HCT116 (cell line): ENCODE data around the gene NOS3. TPM values are rescaled to one million over a fixed set of nuclear protein-coding genes. Genes with fewer than 3 reads are reported as not detected.

Experiments
- ATAC-seq: fragments of 200-7000 bp; cut with Tn5 transposase; 2 replicates; pipeline ENCODE4 v1.9.1; 2020; ENCODE audit warnings: mild to moderate bottlenecking, moderate library complexity
- BruUV-seq: library from RNA; stranded (reverse); fragments of 400-500 nt; replicated peaks from 2 replicates; lab custom pipeline; 2021; lab: Mats Ljungman, UMichigan
- CTCF ChIA-PET: fragments of 300-600 bp; sonication (Branson Sonifier 250); formaldehyde crosslinking; loops from one replicate; lab custom pipeline; 2021; ENCODE audit warnings: antibody characterized with exemption; lab: Charles Lee
- POLR2A ChIA-PET: fragments of 300-600, 350-600 bp; sonication (Branson Sonifier 250); formaldehyde crosslinking; loops from one replicate; lab custom pipeline; 2021; ENCODE audit warnings: antibody characterized with exemption; lab: Charles Lee
- RAD21 ChIA-PET, 2 experiments: fragments of 300-600 bp; sonication (Branson Sonifier 250); formaldehyde crosslinking; loops; one replicate each; lab custom pipeline; 2023; ENCODE audit warnings: low total read pairs in 2 of 2; ENCODE audit not compliant: uncharacterized antibody in 2 of 2, unreplicated experiment in 2 of 2, low non-redundant PET in 1 of 2; lab: Charles Lee
- DNase-seq: peaks from one replicate; pipeline ENCODE4 v3.0.0-alpha.2; 2010; ENCODE audit warnings: low read depth, low spot score
- H2AFZ ChIP-seq: fragments of 200-600 bp; shearing (Covaris generic), sonication (generic); 2 replicates; pipeline ENCODE4 v1.6.1; 2017; ENCODE audit warnings: low read depth, mixed run types, mixed read lengths, antibody characterized with exemption, low read length; ENCODE audit not compliant: poor library complexity, severe bottlenecking
- H3K27ac ChIP-seq: 2 replicates; pipeline ENCODE4 v1.5.1; 2012; ENCODE audit warnings: low read depth, low read length
- H3K27me3 ChIP-seq: fragments of 200-600 bp; sonication (generic); 2 replicates; pipeline ENCODE4 v1.6.1; 2016; ENCODE audit warnings: mixed run types, low read length, mixed read lengths; ENCODE audit not compliant: insufficient read depth
- H3K36me3 ChIP-seq, 2 experiments: fragments of 200-500 bp in 1 of 2; fragments of 200-600 bp in 1 of 2; sonication (Bioruptor generic) in 1 of 2; sonication (generic) in 1 of 2; 2 replicates each; pipeline versions ENCODE4 v1.5.1 to v1.6.1; 2014 to 2016; ENCODE audit warnings: low read length in 2 of 2, inconsistent platforms in 1 of 2, mixed read lengths in 1 of 2, mixed run types in 1 of 2; ENCODE audit not compliant: insufficient read depth in 2 of 2, control insufficient read depth in 1 of 2
- H3K4me1 ChIP-seq, 2 experiments: fragments of 200-600 bp in 1 of 2; sonication (generic) in 1 of 2; 2 replicates each; pipeline versions ENCODE4 v1.5.1 to v1.6.1; 2012 to 2017; ENCODE audit warnings: low read length in 2 of 2, inconsistent platforms in 1 of 2, mild to moderate bottlenecking in 1 of 2, mixed read lengths in 1 of 2, mixed run types in 1 of 2, moderate library complexity in 1 of 2; ENCODE audit not compliant: insufficient read depth in 2 of 2, control insufficient read depth in 1 of 2
- H3K4me2 ChIP-seq: fragments of 200-600 bp; sonication (generic); 2 replicates; pipeline ENCODE4 v1.6.1; 2017; ENCODE audit warnings: mixed run types, low read length, mixed read lengths
- H3K4me3 ChIP-seq, 2 experiments: fragments of 200-600 bp in 1 of 2; sonication (generic) in 1 of 2; replicated peaks in 1 of 2; 2 replicates each; pipeline ENCODE4 v1.5.1; 2011 to 2016; ENCODE audit warnings: low read length in 2 of 2, control low read depth in 1 of 2, low read depth in 1 of 2, mild to moderate bottlenecking in 1 of 2, mixed read lengths in 1 of 2, mixed run types in 1 of 2
- H3K79me2 ChIP-seq: fragments of 200-600 bp; sonication (generic); 2 replicates; pipeline ENCODE4 v1.6.1; 2017; ENCODE audit warnings: mild to moderate bottlenecking, mixed run types, low read length, moderate library complexity, mixed read lengths; ENCODE audit not compliant: insufficient read depth
- H3K9ac ChIP-seq: fragments of 200-600 bp; sonication (generic); 2 replicates; pipeline ENCODE4 v1.6.1; 2016; ENCODE audit warnings: low read length, mixed read lengths
- H3K9me2 ChIP-seq: fragments of 200-600 bp; sonication (generic), shearing (Covaris generic); 2 replicates; pipeline ENCODE4 v1.6.1; 2017; ENCODE audit warnings: mixed run types, mild to moderate bottlenecking, moderate library complexity; ENCODE audit not compliant: insufficient read depth
- H3K9me3 ChIP-seq, 2 experiments: fragments of 200-500 bp in 1 of 2; fragments of 200-600 bp in 1 of 2; sonication (Bioruptor generic) in 1 of 2; sonication (generic) in 1 of 2; 2 replicates each; pipeline ENCODE4 v1.6.1; 2014 to 2017; ENCODE audit warnings: low read length in 2 of 2, mixed read lengths in 2 of 2, inconsistent platforms in 1 of 2, low read depth in 1 of 2, mild to moderate bottlenecking in 1 of 2, mixed run types in 1 of 2, moderate library complexity in 1 of 2; ENCODE audit not compliant: control insufficient read depth in 1 of 2, insufficient read depth in 1 of 2
- H4K20me1 ChIP-seq: fragments of 200-600 bp; sonication (generic), shearing (Covaris generic); 2 replicates; pipeline ENCODE4 v1.6.1; 2017; ENCODE audit warnings: mixed run types, mild to moderate bottlenecking, moderate library complexity; ENCODE audit not compliant: insufficient read depth
- ATF3 ChIP-seq: IDR thresholded peaks from 2 replicates; pipeline ENCODE4 v1.6.1; 2012
- CEBPB ChIP-seq: IDR thresholded peaks from 2 replicates; pipeline ENCODE4 v1.6.1; 2012; ENCODE audit warnings: low read depth
- JUND ChIP-seq: IDR thresholded peaks from 2 replicates; pipeline ENCODE4 v1.6.1; 2012
- RAD21 ChIP-seq: IDR thresholded peaks from 2 replicates; pipeline ENCODE4 v1.6.1; 2012; ENCODE audit warnings: low read depth, mild to moderate bottlenecking
- YY1 ChIP-seq: IDR thresholded peaks from 2 replicates; pipeline ENCODE4 v1.6.1; 2011; ENCODE audit warnings: low read length, low read depth, moderate library complexity, mild to moderate bottlenecking; ENCODE audit not compliant: insufficient replicate concordance; ENCODE audit errors: extremely low read depth
- ZBTB33 ChIP-seq: IDR thresholded peaks from 2 replicates; pipeline ENCODE4 v1.6.1; 2011; ENCODE audit warnings: mild to moderate bottlenecking, low read length, moderate library complexity; ENCODE audit not compliant: insufficient replicate concordance; ENCODE audit errors: extremely low read depth
- ZFX ChIP-seq: fragments of 450-650 bp; IDR thresholded peaks from 2 replicates; pipeline ENCODE4 v1.6.1; 2017
- intact Hi-C: fragments of 100-400 bp; cut with micrococcal nuclease; formaldehyde crosslinking; loops from 2 replicates; pipeline ENCODE4 v1.10.0; 2022
- total RNA-seq: library from RNA; stranded (reverse); gene quantifications from one replicate; pipeline ENCODE4 v1.2.1, GENCODE V29; 2021; ENCODE audit not compliant: unreplicated experiment

NOS3 gene
- total RNA-seq, 1 experiment from 2014 or later: 35.8 TPM

DNA sequence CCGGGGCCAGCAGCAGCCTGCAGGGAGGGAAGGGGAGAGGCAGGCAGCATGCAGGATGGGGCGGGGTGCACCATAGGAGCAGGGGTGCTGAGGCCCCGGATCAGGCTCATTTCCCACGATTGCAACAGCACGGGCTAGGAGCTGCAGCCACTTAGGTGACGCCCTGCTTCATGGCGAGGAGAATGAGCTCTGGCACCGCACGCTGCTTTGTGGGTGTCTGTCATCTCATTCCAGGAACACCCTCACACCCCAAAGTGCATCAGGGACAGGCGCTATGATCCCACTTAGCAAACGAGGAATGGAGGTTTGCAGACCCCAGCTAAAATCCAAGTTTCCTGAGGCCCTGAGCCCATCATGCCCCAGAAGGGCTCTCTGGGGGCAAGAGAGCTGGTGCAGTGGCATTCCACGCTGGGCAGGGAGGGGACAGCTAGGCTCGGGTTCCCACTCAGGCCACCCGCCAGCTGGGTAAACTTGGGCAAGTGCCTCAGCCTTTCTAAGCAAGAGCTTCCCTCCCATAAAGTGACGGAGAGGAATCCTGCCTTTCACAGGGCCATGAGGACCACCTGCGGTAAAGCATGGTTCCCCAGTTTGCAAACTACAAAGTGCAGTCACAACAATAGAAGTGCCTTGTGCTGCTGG lies 22.0 kb upstream of the NOS3 start:
- Histone ChIP-seq H3K9ac (no peak overlapping the region), H3K4me3 (no peak overlapping the region), H3K36me3 (no peaks in the 10 kb centered on the region), H3K27me3 (no peaks in the 10 kb centered on the region), H3K9me3 (no peaks in the 10 kb centered on the region), H3K4me2 (no peak overlapping the region), H3K79me2 (no peaks in the 10 kb centered on the region), H3K4me1 (peaks cover 20 to 28% of the 10 kb centered on the region in 2 experiments), H2AFZ (no peak overlapping the region), H3K9me2 (no peaks in the 10 kb centered on the region), H3K27ac (no peak overlapping the region), H4K20me1 (no peaks in the 10 kb centered on the region)
- ChIA-PET RAD21 (no interaction called here), POLR2A (no interaction called here), CTCF (interaction anchor here (1.6 kb wide), 1 partner anchor 38 kb away, joined by 4 read pairs; no protein-coding TSS in a partner anchor)
- no TSS peak for BruUV-seq
- TF ChIP-seq ZFX: no peak
- no peak for TF ChIP-seq JUND
- TF ChIP-seq ATF3: no peak
- no peak for TF ChIP-seq CEBPB
- TF ChIP-seq ZBTB33: no peak
- no peak for TF ChIP-seq RAD21
- no peak for TF ChIP-seq YY1
- DNase-seq: no peak
- intact Hi-C loops: no loop called here
- no peak for ATAC-seq
